Tibial nerve (tissue), 3 donors: Measurements from ENCODE around the gene KPNA3.

ENCODE experiments used
- POLR2A ChIP-seq, 2 donors: fragments of 450-650 bp; IDR thresholded peaks; one replicate each; pipeline ENCODE4 v1.6.1; 2017; ENCODE audit warnings: antibody characterized with exemption in 2 of 2, mild to moderate bottlenecking in 2 of 2, moderate library complexity in 2 of 2
- TF ChIP-seq, protein P1 (sequence below), 5 experiments: fragments of 200-600 bp in 3 of 5; fragments of 450-650 bp in 2 of 5; sonication (generic) in 3 of 5; IDR thresholded peaks; one replicate each; pipeline ENCODE4 v1.5.1; 2016 to 2019; ENCODE audit warnings: antibody characterized with exemption in 5 of 5, mild to moderate bottlenecking in 3 of 5, moderate library complexity in 2 of 5

DNA sequence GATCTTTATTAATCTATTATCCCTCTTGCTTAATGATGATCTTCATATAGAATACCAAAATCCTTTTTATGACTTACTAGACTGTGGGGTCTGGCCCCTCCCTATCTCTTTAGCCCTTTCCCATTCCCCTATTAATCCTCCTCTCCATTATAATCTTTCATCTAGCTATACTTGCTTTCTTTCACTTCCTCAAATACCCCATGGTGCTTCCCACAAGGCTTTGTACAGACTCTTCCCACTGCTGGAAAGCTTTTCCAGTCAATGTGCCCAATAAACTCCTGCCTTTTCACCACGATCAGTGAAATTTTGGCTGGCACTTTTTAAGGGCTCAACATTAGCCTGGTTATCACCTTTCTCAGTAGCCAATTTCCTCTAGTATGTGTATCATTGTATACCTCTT lies 98.0 kb downstream of the KPNA3 start:
- TF ChIP-seq, protein P1, sequence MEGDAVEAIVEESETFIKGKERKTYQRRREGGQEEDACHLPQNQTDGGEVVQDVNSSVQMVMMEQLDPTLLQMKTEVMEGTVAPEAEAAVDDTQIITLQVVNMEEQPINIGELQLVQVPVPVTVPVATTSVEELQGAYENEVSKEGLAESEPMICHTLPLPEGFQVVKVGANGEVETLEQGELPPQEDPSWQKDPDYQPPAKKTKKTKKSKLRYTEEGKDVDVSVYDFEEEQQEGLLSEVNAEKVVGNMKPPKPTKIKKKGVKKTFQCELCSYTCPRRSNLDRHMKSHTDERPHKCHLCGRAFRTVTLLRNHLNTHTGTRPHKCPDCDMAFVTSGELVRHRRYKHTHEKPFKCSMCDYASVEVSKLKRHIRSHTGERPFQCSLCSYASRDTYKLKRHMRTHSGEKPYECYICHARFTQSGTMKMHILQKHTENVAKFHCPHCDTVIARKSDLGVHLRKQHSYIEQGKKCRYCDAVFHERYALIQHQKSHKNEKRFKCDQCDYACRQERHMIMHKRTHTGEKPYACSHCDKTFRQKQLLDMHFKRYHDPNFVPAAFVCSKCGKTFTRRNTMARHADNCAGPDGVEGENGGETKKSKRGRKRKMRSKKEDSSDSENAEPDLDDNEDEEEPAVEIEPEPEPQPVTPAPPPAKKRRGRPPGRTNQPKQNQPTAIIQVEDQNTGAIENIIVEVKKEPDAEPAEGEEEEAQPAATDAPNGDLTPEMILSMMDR (IDR thresholded peaks at IDR 0.05) = no peak
- no peak for TF ChIP-seq POLR2A (IDR thresholded peaks at IDR 0.05)
